BLaER1 treated with 17β-estradiol and CSF1 and Interleukin-3, amounts not matched to agents 10 nM and 100 nM (cell line): ENCODE data around the gene GNAI1.
A peak's percentile ranks its signal among the peaks of the same experiment; 100 is the strongest.

ENCODE experiments used
- H3K27ac ChIP-seq, 11 experiments: shearing (Covaris generic); formaldehyde crosslinking; 2 replicates each; pipeline ENCODE4 v1.8.1; 2022
- H3K27me3 ChIP-seq, 11 experiments: shearing (Covaris generic); formaldehyde crosslinking; 2 replicates each; pipeline ENCODE4 v1.8.1; 2022
- H3K36me3 ChIP-seq, 11 experiments: shearing (Covaris generic); formaldehyde crosslinking; 2 replicates each; pipeline ENCODE4 v1.8.1; 2022
- H3K4me1 ChIP-seq, 10 experiments: shearing (Covaris generic); formaldehyde crosslinking; 2 replicates each; pipeline ENCODE4 v1.8.1; 2022
- H3K4me2 ChIP-seq, 11 experiments: shearing (Covaris generic); formaldehyde crosslinking; 2 replicates each; pipeline ENCODE4 v1.8.1; 2022
- H3K4me3 ChIP-seq, 10 experiments: shearing (Covaris generic); formaldehyde crosslinking; 2 replicates each; pipeline ENCODE4 v1.8.1; 2022
- H3K9ac ChIP-seq, 11 experiments: shearing (Covaris generic); formaldehyde crosslinking; 2 replicates each; pipeline ENCODE4 v1.8.1; 2022
- H3K9me3 ChIP-seq, 11 experiments: shearing (Covaris generic); formaldehyde crosslinking; replicated peaks in 1 of 11; 2 replicates each; pipeline ENCODE4 v1.8.1; 2022
- H4K20me1 ChIP-seq, 11 experiments: shearing (Covaris generic); formaldehyde crosslinking; 2 replicates each; pipeline ENCODE4 v1.8.1; 2022
- Cebpa-rat ChIP-seq, 11 experiments: shearing (Covaris generic); IDR thresholded peaks; 2 replicates each; pipeline ENCODE4 v1.8.1; 2022

GNAI1 gene

DNA sequence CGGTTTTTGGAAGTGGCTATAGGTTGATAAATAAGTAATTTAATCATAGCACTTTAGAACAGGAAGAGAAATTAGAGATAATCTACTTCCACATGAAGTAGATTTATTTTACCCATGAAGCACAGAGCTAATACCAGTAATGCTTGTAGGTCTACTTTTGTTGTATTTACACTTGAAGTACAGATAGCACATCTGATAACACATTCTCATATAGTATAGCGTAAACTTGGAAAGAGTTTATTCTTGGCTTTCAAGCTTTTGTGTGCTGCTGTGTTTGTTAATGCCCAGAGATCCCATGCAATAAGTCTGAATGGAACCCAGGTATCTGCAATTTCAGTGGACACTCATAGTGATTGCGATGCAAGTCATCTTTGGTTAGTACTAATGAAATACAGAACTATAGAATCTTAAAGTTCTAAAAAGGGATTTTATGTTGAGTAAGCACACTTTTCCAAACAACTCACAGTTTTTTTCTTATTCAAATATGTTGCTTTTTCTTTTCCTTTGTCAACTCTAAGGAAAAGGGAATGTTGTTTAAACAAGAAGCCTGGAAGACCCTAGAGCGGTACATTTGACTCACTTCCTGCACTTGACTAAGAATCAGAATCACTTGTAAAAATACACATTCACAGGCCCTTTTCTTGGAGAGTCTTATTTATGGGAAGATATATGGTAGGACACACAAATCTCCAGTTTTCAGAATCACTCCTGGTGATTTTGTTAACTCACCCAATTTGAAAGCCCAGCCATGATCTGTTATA, 105.8 kb downstream of the GNAI1 start:
- no peaks in the 10 kb centered on the region for H3K9me3 ChIP-seq
- H3K4me3 ChIP-seq = no peak overlapping the region
- H3K27me3 ChIP-seq = no peaks in the 10 kb centered on the region
- H3K4me2 ChIP-seq = no peak overlapping the region
- H4K20me1 ChIP-seq = no peaks in the 10 kb centered on the region
- no peak overlapping the region for H3K27ac ChIP-seq
- H3K9ac ChIP-seq = no peak overlapping the region
- H3K36me3 ChIP-seq = no peaks in the 10 kb centered on the region
- H3K4me1 ChIP-seq = no peaks in the 10 kb centered on the region
- no peak for TF ChIP-seq Cebpa-rat (IDR thresholded peaks at IDR 0.05)

DNA sequence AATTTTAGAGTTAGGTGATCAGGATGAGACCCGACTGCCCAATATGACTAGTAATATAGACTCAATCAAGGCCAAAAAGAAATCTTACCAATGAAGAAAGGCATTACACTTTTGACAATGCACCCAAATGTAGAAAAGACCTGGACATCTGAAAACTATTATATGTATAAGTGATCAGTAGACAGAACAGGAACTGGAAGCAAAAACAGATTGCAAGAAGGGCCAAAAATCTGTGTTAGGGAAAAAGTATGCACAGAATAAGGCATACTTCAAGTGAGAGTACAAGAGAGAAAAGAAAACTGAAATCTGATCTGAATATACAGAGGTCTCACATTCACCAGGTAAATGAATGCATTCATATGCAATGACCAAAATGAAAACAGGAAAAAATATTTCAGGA, 107.0 kb downstream of the GNAI1 start:
- Histone ChIP-seq H3K27ac (no peak overlapping the region), H4K20me1 (no peaks in the 10 kb centered on the region), H3K36me3 (no peaks in the 10 kb centered on the region), H3K4me1 (no peaks in the 10 kb centered on the region), H3K9ac (no peak overlapping the region), H3K27me3 (no peaks in the 10 kb centered on the region), H3K4me2 (no peak overlapping the region), H3K4me3 (no peak overlapping the region), H3K9me3 (no peaks in the 10 kb centered on the region)
- TF ChIP-seq Cebpa-rat (IDR thresholded peaks at IDR 0.05) = no peak

- Histone ChIP-seq H3K9ac (no peak overlapping the region), H3K4me3 (no peak overlapping the region), H4K20me1 (no peaks in the 10 kb centered on the region), H3K27ac (no peak overlapping the region), H3K27me3 (no peaks in the 10 kb centered on the region), H3K36me3 (no peaks in the 10 kb centered on the region), H3K9me3 (no peaks in the 10 kb centered on the region), H3K4me1 (no peaks in the 10 kb centered on the region), H3K4me2 (no peak overlapping the region)
- TF ChIP-seq Cebpa-rat (IDR thresholded peaks at IDR 0.05) = peak in 2 of 11 experiments; percentile 11 to 68; a peak in 2 of 22 replicates
Observed at GRCh38 chr7:80243425-80243824, 108.8 kb downstream of the GNAI1 start.

DNA sequence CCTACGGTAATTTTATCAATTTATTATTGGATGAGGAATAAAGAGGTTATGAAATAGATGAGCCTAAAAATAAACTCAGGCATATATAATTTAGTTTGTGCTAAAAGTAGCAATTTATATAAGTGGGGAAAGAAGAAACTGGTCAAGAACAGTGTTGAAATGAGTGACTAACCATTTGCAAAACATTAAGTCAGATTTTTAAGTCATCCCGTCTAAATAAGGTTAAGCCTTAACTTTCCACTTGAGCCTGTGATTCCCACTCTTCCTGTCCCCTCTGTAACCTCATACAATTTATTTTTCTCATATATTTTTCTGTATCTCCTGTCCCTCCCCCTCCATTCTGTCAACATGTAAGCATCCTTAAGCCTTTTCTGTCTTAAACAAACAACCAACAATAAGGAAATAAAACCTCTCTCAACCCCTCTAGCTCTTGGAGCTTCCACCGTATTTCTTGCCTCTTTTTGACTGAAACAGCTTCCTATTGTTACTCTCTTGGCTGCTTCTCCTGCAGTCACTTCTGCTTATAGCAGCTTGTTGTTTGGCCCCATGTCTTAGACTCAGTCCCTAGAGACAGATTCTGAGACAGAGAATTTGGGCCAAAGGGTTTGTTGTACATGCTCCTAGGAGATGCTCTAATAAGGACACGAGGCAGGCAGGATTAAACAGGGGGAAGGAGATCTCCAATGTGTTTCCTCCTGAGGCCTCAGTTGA, 109.7 kb downstream of the GNAI1 start:
- Histone ChIP-seq H3K9ac (no peak overlapping the region), H3K27me3 (no peaks in the 10 kb centered on the region), H3K4me1 (no peaks in the 10 kb centered on the region), H3K4me2 (no peak overlapping the region), H3K36me3 (no peaks in the 10 kb centered on the region), H3K9me3 (no peaks in the 10 kb centered on the region), H3K27ac (no peak overlapping the region), H4K20me1 (no peaks in the 10 kb centered on the region), H3K4me3 (no peak overlapping the region)
- no peak for TF ChIP-seq Cebpa-rat (IDR thresholded peaks at IDR 0.05)

DNA sequence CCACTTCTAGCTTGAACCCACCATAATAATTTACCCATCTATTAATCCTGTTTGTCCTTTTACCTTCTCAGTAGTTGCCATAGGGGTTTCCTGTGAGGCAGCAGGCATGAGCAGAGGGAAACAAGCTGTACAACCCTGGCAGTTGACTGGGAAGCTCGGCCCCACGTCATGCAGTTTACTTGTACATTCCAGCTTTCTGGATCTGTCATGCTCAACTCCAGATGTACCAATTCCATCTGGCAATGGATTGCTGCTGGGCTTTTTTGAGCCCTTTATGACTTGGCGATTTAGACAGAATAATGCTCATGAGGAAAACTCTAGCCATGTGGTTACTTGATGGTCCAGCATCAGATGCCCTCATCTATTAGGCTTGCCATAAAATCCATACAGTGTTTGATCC, 112.5 kb downstream of the GNAI1 start:
- H3K27me3 ChIP-seq = no peaks in the 10 kb centered on the region
- no peaks in the 10 kb centered on the region for H3K9me3 ChIP-seq
- H3K27ac ChIP-seq = no peak overlapping the region
- no peaks in the 10 kb centered on the region for H4K20me1 ChIP-seq
- H3K4me1 ChIP-seq = no peaks in the 10 kb centered on the region
- no peak overlapping the region for H3K4me2 ChIP-seq
- no peak for TF ChIP-seq Cebpa-rat (IDR thresholded peaks at IDR 0.05)
- no peak overlapping the region for H3K4me3 ChIP-seq
- no peak overlapping the region for H3K9ac ChIP-seq
- no peaks in the 10 kb centered on the region for H3K36me3 ChIP-seq

GRCh38 chr7:80247891-80248290, 113.3 kb downstream of the GNAI1 start:
- no peak overlapping the region for H3K27ac ChIP-seq
- H4K20me1 ChIP-seq = no peaks in the 10 kb centered on the region
- H3K9ac ChIP-seq = no peak overlapping the region
- no peaks in the 10 kb centered on the region for H3K27me3 ChIP-seq
- H3K4me1 ChIP-seq = no peaks in the 10 kb centered on the region
- H3K9me3 ChIP-seq = no peaks in the 10 kb centered on the region
- H3K4me2 ChIP-seq = no peak overlapping the region
- no peaks in the 10 kb centered on the region for H3K36me3 ChIP-seq
- no peak for TF ChIP-seq Cebpa-rat (IDR thresholded peaks at IDR 0.05)
- H3K4me3 ChIP-seq = no peak overlapping the region

DNA sequence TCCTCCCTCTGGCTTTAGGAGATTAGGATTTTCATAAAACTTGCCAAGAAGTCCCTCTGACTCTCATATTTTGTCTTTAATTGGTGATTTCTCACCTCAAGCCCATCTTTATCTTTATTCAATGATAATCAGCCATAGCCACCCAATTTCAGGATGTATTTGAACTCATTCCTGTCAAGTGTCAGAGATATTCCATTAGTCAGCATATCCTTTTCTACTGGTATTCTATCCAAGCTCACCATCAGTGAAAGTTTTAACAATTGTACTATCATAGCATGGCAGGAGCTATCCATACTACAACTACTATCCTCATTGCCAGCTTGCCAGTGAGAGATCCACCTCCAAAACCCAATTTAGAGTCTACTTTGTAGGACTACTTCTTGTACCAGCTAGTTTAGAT, 114.6 kb downstream of the GNAI1 start:
- no peak for TF ChIP-seq Cebpa-rat (IDR thresholded peaks at IDR 0.05)
- Histone ChIP-seq H3K4me1 (no peaks in the 10 kb centered on the region), H3K4me2 (no peak overlapping the region), H3K27me3 (no peaks in the 10 kb centered on the region), H3K36me3 (no peaks in the 10 kb centered on the region), H3K27ac (no peak overlapping the region), H3K4me3 (no peak overlapping the region), H3K9me3 (no peaks in the 10 kb centered on the region), H3K9ac (no peak overlapping the region), H4K20me1 (no peaks in the 10 kb centered on the region)

DNA sequence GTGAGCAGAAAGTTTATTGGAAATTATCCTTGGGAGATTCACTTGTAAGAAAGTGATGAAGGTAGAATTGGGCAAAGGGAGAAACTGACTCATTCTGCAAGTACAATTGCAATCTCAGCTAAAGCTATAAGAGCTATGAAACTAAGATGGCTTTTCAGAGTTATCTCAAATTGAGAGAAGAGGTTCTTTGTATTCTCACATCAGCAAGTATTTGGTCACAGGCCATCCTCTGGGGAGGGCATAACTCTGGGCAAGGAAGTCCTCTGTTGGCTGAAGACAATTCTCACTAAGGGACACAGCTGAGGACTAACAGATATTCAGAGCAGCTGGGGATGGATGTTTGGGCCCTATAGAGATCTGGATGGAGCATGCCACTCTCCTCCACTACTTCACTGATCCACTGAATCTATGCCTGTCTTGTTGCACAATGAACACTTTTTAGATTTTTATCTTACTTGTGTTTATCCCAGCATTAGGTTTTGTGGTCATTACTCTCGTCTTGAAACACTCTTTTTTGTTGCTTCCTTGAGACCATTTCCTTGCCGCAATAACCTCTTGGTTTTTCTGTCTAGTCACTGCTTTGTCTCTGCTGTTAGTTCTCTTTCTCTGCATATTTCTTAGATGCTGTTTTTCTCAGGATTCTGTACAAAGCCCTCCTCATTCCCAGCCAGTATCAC, 115.1 kb downstream of the GNAI1 start:
- Histone ChIP-seq H3K27me3 (no peaks in the 10 kb centered on the region), H3K36me3 (no peaks in the 10 kb centered on the region), H4K20me1 (no peaks in the 10 kb centered on the region)

DNA sequence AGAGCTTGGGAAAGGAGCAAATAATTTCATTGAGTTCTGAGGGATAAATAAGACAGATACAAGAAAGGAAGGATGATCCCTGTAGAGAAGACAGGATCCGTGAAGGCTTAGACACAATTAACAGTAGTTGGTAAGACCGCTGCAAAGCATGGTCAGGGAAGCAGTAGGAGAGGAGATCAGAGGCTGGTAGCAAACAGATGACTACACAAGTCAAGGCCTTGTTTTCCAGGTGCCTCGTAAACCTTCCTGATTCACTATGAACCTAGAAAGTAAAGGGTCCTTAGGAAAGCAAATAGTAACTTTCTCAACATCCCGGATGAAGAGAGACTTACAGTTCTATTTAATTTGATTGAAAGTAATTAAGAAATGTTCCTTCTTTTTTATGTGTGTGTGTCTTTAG, 118.6 kb downstream of the GNAI1 start:
- no peak for TF ChIP-seq Cebpa-rat (IDR thresholded peaks at IDR 0.05)
- Histone ChIP-seq H3K27me3 (no peaks in the 10 kb centered on the region), H3K9me3 (no peaks in the 10 kb centered on the region), H3K27ac (no peak overlapping the region), H4K20me1 (no peaks in the 10 kb centered on the region), H3K4me2 (no peak overlapping the region), H3K9ac (no peak overlapping the region), H3K36me3 (no peaks in the 10 kb centered on the region), H3K4me3 (no peak overlapping the region), H3K4me1 (no peaks in the 10 kb centered on the region)

More for the DNA sequence above, 115.1 kb downstream of the GNAI1 start:
- Histone ChIP-seq H3K9me3 (no peaks in the 10 kb centered on the region), H3K4me2 (no peak overlapping the region), H3K9ac (no peak overlapping the region), H3K4me1 (no peaks in the 10 kb centered on the region), H3K27ac (no peak overlapping the region), H3K4me3 (no peak overlapping the region)
- no peak for TF ChIP-seq Cebpa-rat (IDR thresholded peaks at IDR 0.05)
